Myocyte (in vitro differentiated cells): Measurements from ENCODE around the gene EXOC4. TPM values are rescaled to one million over a fixed set of nuclear protein-coding genes. Genes with fewer than 3 reads are reported as not detected.
A peak's percentile ranks its signal among the peaks of the same experiment; 100 is the strongest.

Source experiments
- DNase-seq: peaks from one replicate; pipeline ENCODE4 v3.0.0-alpha.2; 2012; ENCODE audit warnings: low read depth
- total RNA-seq: library from RNA; depleted of rRNA; stranded (reverse); fragments of >200 nt; gene quantifications from 2 replicates; pipeline ENCODE4 v1.2.3, GENCODE V29; 2014

Gene EXOC4
- total RNA-seq, 1 donor from 2014 or later, result 106 TPM

DNA sequence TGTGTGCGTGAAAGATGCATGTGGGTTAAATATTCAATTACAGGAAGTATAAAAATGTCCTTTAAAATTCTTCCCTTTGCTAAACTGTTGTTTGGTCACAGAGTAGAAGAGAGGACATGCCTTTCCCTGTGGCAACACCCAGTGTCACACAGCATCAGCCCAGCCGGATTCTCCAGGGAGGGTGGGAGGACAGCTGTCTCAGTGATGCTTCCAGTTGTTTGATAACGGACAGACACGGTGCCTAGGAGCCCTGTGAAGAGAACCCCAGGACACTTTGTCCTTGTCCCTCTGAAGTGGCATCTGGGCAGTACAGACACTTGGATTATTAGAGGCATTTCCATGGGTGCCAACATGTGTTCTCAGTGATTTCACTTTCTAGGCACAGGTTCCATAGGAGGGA, 567.7 kb downstream of the EXOC4 start:
- DNase-seq, result peak; percentile 57

GRCh38 chr7:133821171-133821570, 568.3 kb downstream of the EXOC4 start:
- no peak for DNase-seq

DNA sequence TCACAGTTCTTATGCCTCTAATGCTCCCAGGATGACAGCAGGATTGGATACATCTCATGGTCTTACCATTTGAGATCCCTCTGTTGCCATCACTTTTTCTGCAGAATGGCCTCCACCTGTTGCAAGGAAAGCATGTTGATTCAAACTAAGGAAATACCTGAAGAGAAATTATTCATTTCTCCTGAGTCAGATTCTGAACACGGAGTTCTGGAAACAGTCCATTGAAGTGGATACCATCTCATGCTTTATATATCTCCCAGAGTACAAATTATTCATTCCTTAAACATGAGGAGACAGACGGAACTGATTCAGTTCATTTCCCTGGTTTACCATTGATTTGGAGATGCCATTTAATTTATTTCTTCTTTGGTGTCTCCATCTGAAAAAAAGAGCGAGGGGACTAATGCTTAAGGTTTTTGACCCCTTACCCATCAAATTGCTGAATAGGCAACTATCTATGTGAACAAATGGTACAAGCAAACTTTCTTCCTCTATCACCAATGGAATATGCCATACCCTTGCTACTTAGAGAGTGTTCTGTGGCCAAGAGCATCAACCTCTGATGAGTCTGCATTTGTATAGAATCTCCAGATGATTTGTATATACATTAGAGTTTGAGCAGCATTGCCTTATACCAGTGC, 569.2 kb downstream of the EXOC4 start:
- no peak for DNase-seq

DNA sequence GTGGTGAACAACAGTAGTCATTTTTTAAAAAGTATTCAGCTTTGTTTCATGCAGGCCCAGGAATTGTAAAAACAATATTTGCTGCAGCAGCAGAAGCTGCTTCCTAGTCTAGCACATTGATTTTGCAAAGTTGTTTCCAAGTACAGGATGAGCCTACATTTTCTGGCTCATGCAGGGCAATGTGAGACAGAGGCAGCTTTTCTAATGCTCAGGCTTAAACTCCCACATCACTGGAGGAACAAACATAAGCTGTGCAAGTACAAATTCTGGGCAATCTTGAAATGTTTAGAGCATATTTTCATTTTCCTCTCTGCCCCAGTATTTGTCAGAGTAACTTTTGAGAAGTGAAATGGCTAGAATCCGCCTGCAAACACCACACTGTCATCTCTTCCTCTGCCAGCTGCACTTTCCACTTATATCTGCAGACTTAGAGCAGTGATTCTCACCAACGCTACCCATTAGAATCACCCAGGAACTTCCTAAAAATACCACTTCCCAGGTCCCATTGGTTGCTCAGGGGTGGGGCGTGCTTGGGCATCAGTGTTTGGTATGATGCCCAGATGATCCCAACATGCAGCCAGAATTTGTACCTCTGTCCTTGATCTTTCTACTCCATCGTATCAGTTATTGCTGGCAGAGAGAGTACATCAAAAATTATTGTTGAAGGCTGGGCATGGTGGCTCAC, 570.1 kb downstream of the EXOC4 start:
- no peak for DNase-seq

GRCh38 chr7:133824132-133824531, 571.3 kb downstream of the EXOC4 start:
- DNase-seq, result no peak

- no peak for DNase-seq
These were observed 575.1 kb downstream of the EXOC4 start for GRCh38 chr7:133827707-133828623.

DNA sequence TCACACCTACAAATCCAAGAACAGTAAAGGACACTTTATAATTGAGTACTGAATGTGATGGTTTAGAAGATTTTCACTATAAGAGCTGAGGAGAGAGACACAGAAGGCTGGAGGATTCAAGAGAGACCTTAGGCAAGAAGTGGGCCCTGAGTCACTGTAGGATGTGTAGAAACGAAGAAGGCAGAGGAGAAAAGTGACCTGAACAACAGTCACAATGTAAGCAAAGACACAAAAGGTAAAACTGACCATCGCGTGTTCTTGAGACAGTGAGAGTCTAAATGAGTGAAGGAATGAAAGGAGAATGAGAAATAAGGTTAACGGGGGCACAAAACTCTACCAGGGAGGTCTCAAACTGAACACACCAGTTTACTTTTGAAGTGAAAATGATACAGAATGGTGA, 576.0 kb downstream of the EXOC4 start:
- DNase-seq, result no peak

- DNase-seq, result peak; percentile 26
These were observed 576.5 kb downstream of the EXOC4 start for GRCh38 chr7:133829336-133829897.

DNA sequence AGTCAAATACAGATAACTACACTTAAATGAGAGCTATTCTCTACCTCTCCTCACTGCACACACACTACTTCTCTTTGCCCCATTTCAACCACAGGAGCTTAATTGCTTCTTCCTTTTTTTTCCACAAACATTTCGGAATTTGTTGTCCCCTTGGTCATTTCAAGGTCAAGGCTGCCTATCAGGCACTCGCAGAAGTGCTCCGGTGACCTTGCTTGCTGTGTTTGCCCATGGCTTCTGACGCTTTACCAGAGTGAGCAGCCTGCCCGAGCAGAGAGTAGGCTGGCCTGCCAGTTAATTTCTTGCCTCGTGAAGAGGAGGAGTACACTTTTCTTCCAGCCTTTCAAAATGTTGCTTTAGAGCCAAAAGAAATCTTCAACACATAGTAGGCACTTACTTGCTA, 577.2 kb downstream of the EXOC4 start:
- no peak for DNase-seq

GRCh38 chr7:133836666-133837065, 583.8 kb downstream of the EXOC4 start:
- no peak for DNase-seq

GRCh38 chr7:133837224-133837623, 584.3 kb downstream of the EXOC4 start:
- no peak for DNase-seq

DNA sequence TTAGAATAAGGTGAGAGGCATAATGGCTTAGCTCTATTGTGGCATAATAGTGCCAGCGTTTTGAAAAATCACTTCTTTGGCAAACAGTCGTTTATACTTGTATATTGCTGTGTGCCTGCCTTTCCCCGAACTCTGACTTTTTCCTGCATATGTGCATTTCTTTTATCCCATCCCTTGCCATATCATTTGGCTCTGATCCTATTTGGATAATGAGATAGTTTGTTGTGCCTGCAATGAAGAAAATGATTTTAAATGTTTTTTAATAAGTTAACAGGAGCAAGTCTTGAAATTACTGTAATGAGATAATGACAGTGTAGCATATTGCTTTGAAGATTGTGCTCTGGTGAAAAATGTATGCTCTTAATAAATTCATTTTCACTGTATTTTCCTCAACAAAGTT, 586.2 kb downstream of the EXOC4 start:
- no peak for DNase-seq

GRCh38 chr7:133843341-133843740, 590.5 kb downstream of the EXOC4 start:
- no peak for DNase-seq

DNA sequence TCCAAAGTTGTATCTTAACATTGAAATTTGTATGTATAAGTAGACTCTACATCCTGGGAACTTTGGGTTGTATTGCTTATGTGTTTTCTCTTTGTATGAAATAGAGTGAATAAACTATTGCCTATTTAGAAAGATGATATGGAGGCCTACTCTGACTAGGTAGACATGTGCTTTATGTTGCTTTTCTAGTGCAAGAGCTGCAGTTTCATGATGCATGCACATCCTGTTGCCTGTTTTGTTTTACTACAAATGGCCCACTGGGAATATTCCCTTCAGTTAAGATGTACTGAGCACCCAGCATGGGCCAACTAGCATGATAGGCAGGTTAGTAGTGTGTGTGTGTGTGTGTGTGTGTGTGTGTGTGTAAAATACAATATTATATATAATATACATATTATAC, 592.1 kb downstream of the EXOC4 start:
- no peak for DNase-seq

GRCh38 chr7:133846203-133846945, 593.5 kb downstream of the EXOC4 start:
- DNase-seq, result no peak

DNA sequence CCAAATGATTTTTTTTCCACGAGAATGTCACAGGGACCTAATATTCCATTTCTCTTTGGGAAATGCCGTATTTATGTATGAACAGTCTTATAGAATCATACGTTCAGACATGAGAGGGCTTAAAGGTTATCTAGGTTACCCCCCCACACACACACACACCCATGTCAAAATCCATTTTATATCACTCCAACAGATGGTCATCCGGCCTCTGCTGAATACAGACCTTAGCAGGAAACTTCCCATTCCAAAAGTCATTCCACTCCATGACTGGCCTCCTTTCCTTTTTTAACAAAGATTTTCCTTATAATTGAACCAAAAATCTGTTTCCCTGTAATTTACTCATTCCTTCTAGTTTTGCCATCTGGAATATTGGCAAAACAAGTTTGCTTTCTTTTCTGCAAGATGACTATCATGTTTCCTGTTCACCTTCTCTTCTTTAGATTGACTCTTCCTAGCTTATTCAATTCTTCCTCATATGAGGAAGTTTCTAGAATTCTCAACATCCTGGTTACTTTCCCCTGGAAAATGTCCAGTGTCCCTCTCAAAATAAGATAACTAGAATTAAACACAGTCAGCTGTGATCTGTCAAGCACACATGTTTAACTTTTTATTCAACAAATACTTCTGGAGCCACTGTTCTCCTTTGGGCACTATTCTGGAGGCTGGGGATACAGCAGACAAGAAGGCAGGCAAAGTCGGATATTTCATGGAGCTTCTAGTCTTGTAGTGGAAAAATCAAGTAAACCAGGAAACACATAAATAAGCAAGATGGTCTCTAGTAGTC, 597.8 kb downstream of the EXOC4 start:
- no peak for DNase-seq

- peak; percentile 26 for DNase-seq
These were observed 598.5 kb downstream of the EXOC4 start for GRCh38 chr7:133851411-133851810.

GRCh38 chr7:133853706-133854276, 600.9 kb downstream of the EXOC4 start:
- peak; percentile 98 for DNase-seq

- DNase-seq, result peak; percentile 73
These were observed 601.9 kb downstream of the EXOC4 start for GRCh38 chr7:133854739-133855138.
